Endothelial cell of umbilical vein (primary cell): ENCODE data around the gene LMNTD1.

ENCODE experiments used
- CTCF ChIP-seq, 2 donors: IDR thresholded peaks; 1 replicate in 1 of 2; 2 replicates in 1 of 2; pipeline ENCODE4 v1.5.1; 2011; ENCODE audit warnings: low read length in 2 of 2, mild to moderate bottlenecking in 2 of 2, moderate library complexity in 2 of 2, control low read depth in 1 of 2, inconsistent platforms in 1 of 2, low read depth in 1 of 2; ENCODE audit not compliant: insufficient read depth in 1 of 2; ENCODE audit errors: extremely low read depth in 1 of 2
- EZH2 ChIP-seq: IDR thresholded peaks from 2 replicates; pipeline ENCODE4 v1.6.1; 2012; ENCODE audit warnings: borderline replicate concordance, low read depth, mild to moderate bottlenecking, moderate library complexity, low read length, inconsistent platforms; ENCODE audit not compliant: severe bottlenecking
- JUN ChIP-seq: IDR thresholded peaks from 2 replicates; pipeline ENCODE4 v1.6.1; 2011; ENCODE audit warnings: borderline replicate concordance, low read depth; ENCODE audit not compliant: insufficient read length, insufficient read depth
- POLR2A ChIP-seq: IDR thresholded peaks from 2 replicates; pipeline ENCODE4 v1.6.1; 2012; ENCODE audit warnings: low read depth, mild to moderate bottlenecking, control low read depth, low read length

GRCh38 chr12:25594376-25594775 is 41.3 kb upstream of the LMNTD1 start:
- TF ChIP-seq POLR2A: no peak
- TF ChIP-seq CTCF (IDR thresholded peaks at IDR 0.05; ENCODE audit: extremely low read depth in 1 of 2, insufficient read depth in 1 of 2, low read depth in 1 of 2, low read length in 2 of 2): no peak
- no peak for TF ChIP-seq EZH2
- no peak for TF ChIP-seq JUN
